Right lobe of liver (tissue), 6 donors: ENCODE data around the gene GABRG3. TPM values are rescaled to one million over a fixed set of nuclear protein-coding genes. Genes with fewer than 3 reads are reported as not detected.

Experiments
- ATAC-seq, 4 donors: fragments of 200-7000 bp; cut with Tn5 transposase; one replicate each; pipeline ENCODE4 v1.9.1; 2020; ENCODE audit warnings: mild to moderate bottlenecking in 4 of 4, moderate library complexity in 4 of 4
- DNase-seq, 3 donors: peaks; one replicate each; pipeline ENCODE4 v3.0.0-alpha.2; 2020
- H3K27ac ChIP-seq, 3 donors: fragments of 200-600 bp; one replicate each; pipeline ENCODE4 v1.8.0; 2022
- H3K27me3 ChIP-seq, 2 donors: fragments of 200-600 bp; one replicate each; pipeline ENCODE4 v1.8.0; 2022
- H3K36me3 ChIP-seq, 4 donors: fragments of 200-600 bp; sonication (generic) in 1 of 4; one replicate each; pipeline versions ENCODE4 v1.5.1 to v1.8.0; 2017 to 2022; ENCODE audit warnings: control low read depth in 1 of 4
- H3K4me1 ChIP-seq, 4 donors: fragments of 200-600 bp; sonication (generic) in 1 of 4; one replicate each; pipeline versions ENCODE4 v1.5.1 to v1.8.0; 2017 to 2022; ENCODE audit warnings: control low read depth in 1 of 4
- H3K4me3 ChIP-seq, 3 donors: fragments of 200-600 bp; one replicate each; pipeline ENCODE4 v1.8.0; 2022
- H3K9me3 ChIP-seq, 4 donors: fragments of 200-600 bp; sonication (generic) in 1 of 4; one replicate each; pipeline versions ENCODE4 v1.5.1 to v1.8.0; 2017 to 2022; ENCODE audit warnings: control low read depth in 1 of 4
- POLR2A ChIP-seq: fragments of 450-650 bp; IDR thresholded peaks from one replicate; pipeline ENCODE4 v1.6.1; 2017; ENCODE audit warnings: antibody characterized with exemption, mild to moderate bottlenecking
- WGBS: methylation state at CpG from one replicate; pipeline ENCODE4 v1.1.6; 2018; ENCODE audit warnings: low coverage, low lambda C conversion rate; ENCODE audit not compliant: insufficient coverage; ENCODE audit errors: missing lambda C conversion rate; 5-methylcytosine and 5-hydroxymethylcytosine counted together
- intact Hi-C, 2 donors: fragments of 100-400 bp; cut with DNase I; formaldehyde crosslinking; loops; one replicate each; pipeline versions ENCODE4 v1.11.2 to v1.14.1; 2022
- total RNA-seq, 6 experiments: library from RNA; depleted of rRNA in 2 of 6; stranded (reverse); fragments of >200 nt in 2 of 6; fragmentation: NEBNext Ultra II Directional in 3 of 6; extraction: Animal tissue kit (Norgen Biotek cat#: 25700) in 3 of 6; gene quantifications; one replicate each; pipeline versions ENCODE4 v1.1.0 to v1.2.4, GENCODE V29; 2016 to 2023
- TF ChIP-seq, protein P1 (sequence below), 4 donors: fragments of 200-600 bp in 3 of 4; fragments of 450-650 bp in 1 of 4; IDR thresholded peaks; one replicate each; pipeline versions ENCODE4 v1.5.1 to v1.8.0; 2016 to 2022; ENCODE audit warnings: antibody characterized with exemption in 4 of 4, mild to moderate bottlenecking in 2 of 4
- donor health status: DM: no; HTN: yes; CAD: no.
- donor health status: DM: no; HTN: no; CAD: no.
- donor health status: DM: no; HTN: no; CAD: no.
- donor health status: DM: no; HTN: yes; CAD: no.
- donor health status: DM: no; HTN: yes; CAD: no.

Gene GABRG3
- total RNA-seq, 6 experiments from 2014 or later = 0.18 TPM; not detected in 5

DNA sequence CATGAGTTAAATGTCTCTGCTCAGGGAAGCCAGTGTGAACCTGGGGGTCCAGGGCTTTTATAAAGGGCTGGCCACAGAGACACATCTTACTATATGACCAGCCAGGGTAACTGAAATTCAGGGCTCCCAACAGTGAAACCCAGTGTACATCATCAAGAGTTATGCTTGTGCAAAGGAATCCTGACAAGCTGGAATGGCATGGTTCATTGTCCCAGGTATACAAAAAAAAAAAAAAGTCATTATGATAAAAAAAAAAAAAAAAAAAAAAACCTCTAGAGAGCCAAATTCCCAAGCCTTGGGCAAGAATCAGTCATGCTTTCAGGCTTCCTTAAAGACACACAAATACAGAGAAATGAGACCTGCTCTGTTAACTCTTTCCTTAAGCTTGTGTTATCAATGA is 452.0 kb downstream of the GABRG3 start:
- intact Hi-C loops = no loop called here
- no peak for ATAC-seq
- no peak for TF ChIP-seq POLR2A
- no peak for DNase-seq
- Histone ChIP-seq H3K27me3 (no peaks in the 10 kb centered on the region), H3K4me3 (no peak overlapping the region), H3K27ac (no peak overlapping the region), H3K9me3 (no peaks in the 10 kb centered on the region), H3K36me3 (no peaks in the 10 kb centered on the region), H3K4me1 (no peaks in the 10 kb centered on the region)

DNA sequence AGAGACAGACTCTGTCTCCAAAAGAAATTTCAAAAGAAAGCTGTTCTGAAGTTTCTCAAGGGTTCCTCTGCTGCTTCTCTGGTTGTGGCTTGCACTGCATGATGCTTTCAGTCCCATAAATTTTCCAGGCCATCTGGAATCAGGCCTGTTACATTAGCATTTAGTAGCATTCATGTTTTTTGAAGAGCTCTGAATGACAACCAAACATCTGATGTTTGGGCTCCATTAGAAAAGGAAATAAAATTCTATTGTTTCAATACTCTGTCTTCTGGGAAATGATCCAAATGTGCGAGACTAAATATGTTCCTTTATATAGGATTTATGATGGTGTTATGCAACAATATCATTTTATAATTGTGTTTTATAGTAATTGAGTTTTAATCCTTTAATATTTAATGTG is 455.8 kb downstream of the GABRG3 start:
- no peak for TF ChIP-seq POLR2A
- TF ChIP-seq, protein P1, sequence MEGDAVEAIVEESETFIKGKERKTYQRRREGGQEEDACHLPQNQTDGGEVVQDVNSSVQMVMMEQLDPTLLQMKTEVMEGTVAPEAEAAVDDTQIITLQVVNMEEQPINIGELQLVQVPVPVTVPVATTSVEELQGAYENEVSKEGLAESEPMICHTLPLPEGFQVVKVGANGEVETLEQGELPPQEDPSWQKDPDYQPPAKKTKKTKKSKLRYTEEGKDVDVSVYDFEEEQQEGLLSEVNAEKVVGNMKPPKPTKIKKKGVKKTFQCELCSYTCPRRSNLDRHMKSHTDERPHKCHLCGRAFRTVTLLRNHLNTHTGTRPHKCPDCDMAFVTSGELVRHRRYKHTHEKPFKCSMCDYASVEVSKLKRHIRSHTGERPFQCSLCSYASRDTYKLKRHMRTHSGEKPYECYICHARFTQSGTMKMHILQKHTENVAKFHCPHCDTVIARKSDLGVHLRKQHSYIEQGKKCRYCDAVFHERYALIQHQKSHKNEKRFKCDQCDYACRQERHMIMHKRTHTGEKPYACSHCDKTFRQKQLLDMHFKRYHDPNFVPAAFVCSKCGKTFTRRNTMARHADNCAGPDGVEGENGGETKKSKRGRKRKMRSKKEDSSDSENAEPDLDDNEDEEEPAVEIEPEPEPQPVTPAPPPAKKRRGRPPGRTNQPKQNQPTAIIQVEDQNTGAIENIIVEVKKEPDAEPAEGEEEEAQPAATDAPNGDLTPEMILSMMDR (IDR thresholded peaks at IDR 0.05) = no peak
- intact Hi-C loops = no loop called here
- DNase-seq (no peak), ATAC-seq (no peak)
- Histone ChIP-seq H3K36me3 (no peaks in the 10 kb centered on the region), H3K27me3 (no peaks in the 10 kb centered on the region), H3K4me1 (no peaks in the 10 kb centered on the region), H3K4me3 (no peak overlapping the region), H3K27ac (no peak overlapping the region), H3K9me3 (no peaks in the 10 kb centered on the region)
- WGBS = 36% methylated on average over 1 of the region's 1 CpG

DNA sequence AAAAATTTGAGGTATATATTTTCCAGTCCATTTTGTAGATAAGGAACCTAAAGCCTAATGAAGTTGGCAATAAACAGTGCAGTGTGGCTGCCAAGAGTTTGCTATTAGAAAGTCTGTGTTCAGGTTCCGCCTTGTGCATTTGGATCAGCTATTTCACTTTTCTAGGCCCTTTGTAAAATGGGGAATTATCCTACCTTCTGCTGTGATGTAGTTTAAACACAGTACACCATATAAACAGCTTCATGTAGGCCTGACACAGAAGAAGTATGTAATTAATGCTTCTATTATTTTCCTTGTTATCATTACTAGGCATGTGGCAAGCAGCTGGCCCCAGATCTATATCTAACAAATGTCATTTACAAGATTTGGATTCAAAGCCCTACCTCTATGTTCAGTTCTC is 456.3 kb downstream of the GABRG3 start:
- no peak for ATAC-seq
- intact Hi-C loops = no loop called here
- 82% methylated on average over 1 of the region's 1 CpG for WGBS
- H3K4me3 ChIP-seq = no peak overlapping the region
- DNase-seq = no peak
- no peaks in the 10 kb centered on the region for H3K36me3 ChIP-seq
- no peaks in the 10 kb centered on the region for H3K4me1 ChIP-seq
- TF ChIP-seq POLR2A = no peak
- TF ChIP-seq, protein P1 (IDR thresholded peaks at IDR 0.05) = no peak
- no peaks in the 10 kb centered on the region for H3K9me3 ChIP-seq
- no peaks in the 10 kb centered on the region for H3K27me3 ChIP-seq
- H3K27ac ChIP-seq = no peak overlapping the region

DNA sequence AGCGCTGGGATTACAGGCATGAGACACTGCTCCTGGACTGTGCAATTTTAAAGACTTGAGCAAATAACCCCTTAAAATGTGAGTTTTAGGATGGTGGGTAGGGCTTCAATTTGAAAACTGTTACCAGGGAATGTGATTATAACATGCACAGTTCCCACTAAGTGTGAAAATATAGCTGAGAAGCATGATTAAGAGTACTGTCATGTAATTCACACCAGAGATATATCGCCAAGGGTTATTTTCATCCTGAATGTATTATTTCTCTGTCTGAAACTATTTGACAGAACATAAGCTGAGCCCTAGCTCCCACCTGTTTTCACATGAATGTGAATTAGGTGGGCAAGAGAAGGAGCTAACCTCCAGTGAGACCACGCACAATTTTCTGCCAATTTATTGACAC is 457.2 kb downstream of the GABRG3 start:
- Histone ChIP-seq H3K36me3 (no peaks in the 10 kb centered on the region), H3K9me3 (peaks cover 0 to under 1% (median 0%) of the 10 kb centered on the region in 4 donors), H3K27ac (no peak overlapping the region), H3K27me3 (no peaks in the 10 kb centered on the region), H3K4me3 (no peak overlapping the region), H3K4me1 (no peaks in the 10 kb centered on the region)
- TF ChIP-seq POLR2A = no peak
- no peak for DNase-seq
- 66% methylated on average over 3 of the region's 3 CpGs for WGBS
- ATAC-seq = no peak
- intact Hi-C loops = no loop called here

DNA sequence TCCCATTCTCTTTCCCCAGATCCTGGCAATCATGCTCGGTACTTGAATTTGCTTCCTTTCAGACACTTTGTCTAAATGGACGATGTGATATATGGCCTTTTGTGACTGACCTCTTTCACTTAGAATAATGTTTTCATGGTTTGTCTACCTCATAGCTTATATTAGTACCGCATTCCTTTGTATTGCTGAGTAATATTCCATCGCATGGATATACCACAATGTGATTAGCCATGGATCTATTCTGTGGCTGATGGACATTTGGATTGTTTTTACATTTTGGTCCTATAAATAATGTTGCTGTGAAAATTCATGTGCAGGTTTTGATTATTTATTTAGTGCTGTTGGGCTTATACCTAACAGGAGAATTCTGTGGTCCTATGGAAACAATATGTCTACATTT is 458.6 kb downstream of the GABRG3 start:
- no peaks in the 10 kb centered on the region for H3K36me3 ChIP-seq
- H3K27ac ChIP-seq = no peak overlapping the region
- no peaks in the 10 kb centered on the region for H3K4me1 ChIP-seq
- intact Hi-C loops = no loop called here
- no peak for TF ChIP-seq POLR2A
- TF ChIP-seq, protein P1 (IDR thresholded peaks at IDR 0.05) = no peak
- DNase-seq = no peak
- no peak for ATAC-seq
- peaks cover 0 to 2% (median 0%) of the 10 kb centered on the region in 4 donors for H3K9me3 ChIP-seq
- H3K27me3 ChIP-seq = no peaks in the 10 kb centered on the region
- 60% methylated on average over 4 of the region's 4 CpGs for WGBS
- H3K4me3 ChIP-seq = no peak overlapping the region

DNA sequence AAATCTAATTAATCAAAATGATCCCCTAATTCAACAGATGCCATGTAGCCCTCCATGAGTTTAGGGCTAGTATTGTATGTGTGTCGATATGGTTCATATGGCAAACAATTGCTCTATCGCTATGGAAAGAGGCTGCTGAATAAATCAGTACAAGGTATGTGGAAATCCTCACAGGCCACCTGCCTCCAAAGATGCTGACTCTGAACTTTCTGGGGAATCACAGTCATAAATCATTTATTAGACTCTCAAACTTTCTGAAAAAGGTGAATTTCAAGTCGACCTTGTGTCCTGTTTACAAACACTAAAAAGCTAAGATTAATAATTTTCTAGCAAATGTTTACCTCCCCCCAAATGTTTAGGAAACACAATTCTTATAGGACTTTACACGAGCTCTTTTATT is 462.6 kb downstream of the GABRG3 start:
- Histone ChIP-seq H3K36me3 (no peaks in the 10 kb centered on the region), H3K9me3 (peaks cover 0 to 2% (median 0%) of the 10 kb centered on the region in 4 donors), H3K27ac (no peak overlapping the region), H3K4me3 (no peak overlapping the region), H3K27me3 (no peaks in the 10 kb centered on the region), H3K4me1 (no peaks in the 10 kb centered on the region)
- 55% methylated on average over 4 of the region's 4 CpGs for WGBS
- TF ChIP-seq, protein P1 (IDR thresholded peaks at IDR 0.05) = no peak
- no peak for TF ChIP-seq POLR2A
- ATAC-seq = no peak
- intact Hi-C loops = no loop called here
- no peak for DNase-seq
